ENCODE measurements around the gene C2CD4D.

Gene C2CD4D

DNA sequence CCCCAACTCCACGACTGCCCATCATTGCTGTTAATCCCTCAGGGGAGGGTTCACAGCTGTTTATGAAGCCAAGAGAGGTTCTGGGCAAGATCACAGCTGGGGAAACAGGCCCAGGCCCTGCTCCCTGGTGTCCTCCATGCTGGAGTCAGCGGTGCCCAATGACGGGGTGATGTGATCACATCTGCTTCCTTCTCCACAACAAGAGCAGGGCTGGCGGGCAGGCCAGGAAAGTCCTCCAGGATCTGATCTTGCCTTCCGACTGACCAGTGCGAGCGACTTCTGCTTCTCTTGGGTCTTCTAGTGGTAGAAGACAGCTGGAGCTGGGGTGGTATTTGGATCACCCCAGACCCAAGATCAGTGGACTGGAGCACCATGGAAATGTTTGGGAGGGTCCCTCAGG is 33.5 kb downstream of the C2CD4D start:
- no peak for TF ChIP-seq ZNF274 (IDR thresholded peaks at IDR 0.05; ENCODE audit: low read depth, low read length)

DNA sequence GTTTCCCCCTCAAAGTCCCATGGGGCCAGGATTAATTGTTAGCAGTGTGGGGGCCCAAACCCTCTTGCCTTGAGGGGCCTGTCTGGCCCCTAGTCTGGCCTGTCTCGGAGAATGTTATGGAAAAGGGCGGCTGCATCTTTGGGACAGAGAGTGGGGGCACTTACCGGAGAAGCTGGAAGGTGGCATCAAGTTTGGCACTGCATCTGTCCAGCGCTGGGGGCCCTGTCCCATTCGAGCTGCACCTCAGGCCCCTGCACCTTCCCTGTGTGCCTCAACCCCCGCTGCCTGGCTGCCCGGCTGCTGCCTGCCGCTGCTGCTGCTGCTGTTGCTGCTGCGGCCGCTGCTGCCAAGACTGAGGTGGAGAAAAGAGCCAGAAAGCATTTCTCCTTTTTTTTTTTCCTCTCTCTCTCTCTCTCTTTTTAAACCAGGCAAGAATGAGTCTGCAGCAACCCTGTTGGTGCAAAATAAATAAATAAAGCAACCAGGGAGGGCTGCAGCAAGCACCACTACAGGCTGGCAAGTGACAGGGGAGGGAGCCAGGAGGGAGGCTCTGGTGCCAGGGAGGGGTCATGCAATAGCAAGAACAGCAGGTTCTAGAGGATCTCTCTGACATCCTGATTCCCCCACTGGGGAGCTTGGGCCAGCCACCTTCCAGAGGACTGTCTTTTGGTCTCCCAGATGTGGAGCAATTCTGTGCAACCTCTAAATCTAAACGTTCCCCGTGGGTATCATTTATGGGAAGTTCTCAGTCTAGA is 34.4 kb downstream of the C2CD4D start, which contains the start of gene LINGO4:
Gene LINGO4, minus strand, starts transcription at position 354 of the 755 bp plus-strand sequence. CDS start 2,715 bp downstream, outside the sequence.
- no peak within 1 kb of the TSS for H3K4me3 ChIP-seq (ENCODE audit: low read length)
- no peak for TF ChIP-seq ZNF274 (IDR thresholded peaks at IDR 0.05; ENCODE audit: low read depth, low read length)

More for the DNA sequence above, 33.5 kb downstream of the C2CD4D start:
- no peak overlapping the region for H3K4me3 ChIP-seq (ENCODE audit: low read length)

DNA sequence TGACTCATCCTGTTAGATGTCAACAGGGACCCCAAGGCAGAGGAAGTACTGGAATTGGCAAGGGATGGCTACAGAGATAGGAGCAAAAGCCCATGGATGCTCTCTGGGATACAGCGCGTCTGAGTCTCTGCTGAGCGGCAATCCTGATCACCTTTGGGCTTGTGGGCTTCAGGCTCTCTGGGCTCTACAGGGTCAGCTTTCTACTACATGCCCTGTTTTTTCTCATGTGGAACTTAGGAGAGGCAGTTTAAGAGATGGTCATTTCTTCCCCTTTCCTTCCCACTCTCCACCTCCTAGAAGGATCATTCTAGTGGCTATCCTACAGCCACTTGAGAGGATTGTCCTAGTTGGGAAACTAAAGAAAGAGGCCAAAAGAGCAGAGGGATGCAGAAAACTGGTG is 35.7 kb downstream of the C2CD4D start:
- H3K4me3 ChIP-seq (ENCODE audit: low read length), result no peak overlapping the region
- TF ChIP-seq ZNF274 (IDR thresholded peaks at IDR 0.05; ENCODE audit: low read depth, low read length), result no peak

DNA sequence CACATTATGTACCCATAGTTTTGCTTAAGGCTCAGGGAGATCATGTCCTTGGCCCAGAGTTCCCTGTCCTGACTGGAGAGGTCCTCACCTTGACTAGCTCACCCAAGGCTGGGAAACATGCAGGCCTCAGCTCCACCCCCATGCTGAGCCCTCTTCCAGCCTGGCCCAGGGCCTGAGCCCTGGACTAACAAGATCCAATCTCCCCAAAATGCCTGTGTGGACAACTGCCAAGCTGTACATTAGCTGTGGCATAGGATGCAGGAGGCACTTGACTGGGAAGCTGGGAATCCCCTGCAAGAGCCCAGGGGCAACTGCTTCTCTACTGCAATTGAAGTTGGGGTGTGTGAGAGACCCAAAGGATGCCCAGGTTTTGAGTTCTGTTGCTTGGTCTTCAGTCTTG is 36.5 kb downstream of the C2CD4D start:
- no peak overlapping the region for H3K4me3 ChIP-seq (ENCODE audit: low read length)
- TF ChIP-seq ZNF274 (IDR thresholded peaks at IDR 0.05; ENCODE audit: low read depth, low read length), result no peak

DNA sequence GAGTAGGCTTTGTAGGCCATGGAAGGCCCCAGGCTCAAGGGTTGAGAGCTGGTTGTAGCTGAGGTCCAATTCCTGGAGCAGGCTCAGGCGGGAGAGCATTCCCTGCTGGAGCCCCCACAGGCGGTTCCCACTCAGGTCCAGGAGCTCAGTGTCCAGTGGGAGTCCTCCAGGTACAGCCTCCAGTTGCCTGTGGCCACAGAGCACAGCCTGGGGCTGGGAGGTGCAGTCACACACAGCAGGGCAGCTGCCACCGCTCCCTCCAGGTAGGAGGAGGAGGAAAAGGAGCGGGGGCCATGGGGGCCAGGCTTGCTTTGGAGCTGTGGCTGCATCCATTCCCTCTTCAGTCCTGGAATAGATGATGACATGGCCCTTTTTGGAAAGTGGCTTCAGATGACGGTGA is 37.2 kb downstream of the C2CD4D start:
- no peak overlapping the region for H3K4me3 ChIP-seq (ENCODE audit: low read length)
- no peak for TF ChIP-seq ZNF274 (IDR thresholded peaks at IDR 0.05; ENCODE audit: low read depth, low read length)

DNA sequence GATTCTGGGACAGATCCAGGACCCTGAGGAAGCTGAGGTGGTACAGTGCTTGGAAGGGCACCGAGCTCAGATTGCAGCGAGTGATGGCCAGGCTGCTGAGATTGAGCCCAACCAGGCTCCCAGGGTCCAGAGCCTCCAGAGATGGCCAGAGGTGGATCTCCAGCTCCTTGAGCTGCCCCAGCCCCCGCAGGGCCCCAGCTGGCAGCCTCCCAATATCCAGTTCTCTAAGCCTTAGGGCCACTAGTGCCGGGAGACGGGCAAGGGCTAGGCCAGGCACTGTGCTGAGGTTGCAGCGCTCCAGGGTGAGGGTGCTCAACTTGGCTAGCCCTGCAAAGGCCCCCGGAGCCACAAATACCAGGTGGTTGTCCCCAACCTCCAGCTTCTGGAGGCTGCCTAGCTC is 37.8 kb downstream of the C2CD4D start:
- H3K4me3 ChIP-seq (ENCODE audit: low read length), result no peak overlapping the region
- no peak for TF ChIP-seq ZNF274 (IDR thresholded peaks at IDR 0.05; ENCODE audit: low read depth, low read length)

DNA sequence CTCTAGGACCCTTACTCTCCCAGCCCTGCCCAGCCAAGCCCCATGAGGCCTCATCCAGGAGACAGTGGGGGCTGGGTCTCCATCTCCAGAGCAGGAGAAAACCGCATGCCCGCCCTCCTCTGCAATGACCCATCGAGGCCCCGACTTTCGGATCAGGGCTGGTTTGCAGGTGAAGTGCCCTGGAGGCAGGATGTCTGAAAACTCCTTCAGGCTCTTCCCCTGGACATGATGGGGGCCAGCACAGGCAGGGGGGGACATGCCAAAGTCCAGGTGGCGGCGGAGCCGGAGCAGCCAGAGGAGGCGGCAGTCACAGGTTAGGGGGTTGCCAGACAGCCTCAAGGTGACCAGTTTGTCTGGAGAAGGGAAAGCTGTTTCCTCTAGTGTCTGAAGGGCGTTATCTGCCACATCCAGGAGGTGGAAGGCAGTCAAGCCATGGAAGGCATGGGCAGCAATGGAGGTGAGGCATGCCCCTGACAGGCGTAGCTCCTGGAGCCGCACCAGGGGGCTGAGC is 38.3 kb downstream of the C2CD4D start:
- no peak overlapping the region for H3K4me3 ChIP-seq (ENCODE audit: low read length)
- TF ChIP-seq ZNF274 (IDR thresholded peaks at IDR 0.05; ENCODE audit: low read depth, low read length), result no peak

DNA sequence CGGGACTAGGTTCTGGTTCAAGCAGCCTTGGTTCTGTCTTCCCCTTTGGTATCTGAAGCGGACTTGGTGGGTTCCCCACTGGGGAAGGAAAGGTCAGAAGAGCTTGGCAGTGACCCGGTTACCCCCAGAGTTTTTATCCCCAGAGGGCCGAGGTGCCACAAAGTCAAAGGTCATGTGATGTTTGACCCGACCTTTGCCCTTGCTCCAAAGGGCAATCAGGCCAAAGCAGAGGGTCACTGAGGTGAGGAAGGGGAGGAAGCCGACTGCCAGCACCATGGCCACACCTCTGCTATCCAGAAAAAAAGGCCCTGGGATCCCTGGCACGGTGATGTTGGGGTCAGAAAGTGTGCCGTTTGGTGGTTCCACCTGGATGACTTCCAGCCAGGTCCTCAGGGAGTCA is 38.8 kb downstream of the C2CD4D start:
- no peak for TF ChIP-seq ZNF274 (IDR thresholded peaks at IDR 0.05; ENCODE audit: low read depth, low read length)

DNA sequence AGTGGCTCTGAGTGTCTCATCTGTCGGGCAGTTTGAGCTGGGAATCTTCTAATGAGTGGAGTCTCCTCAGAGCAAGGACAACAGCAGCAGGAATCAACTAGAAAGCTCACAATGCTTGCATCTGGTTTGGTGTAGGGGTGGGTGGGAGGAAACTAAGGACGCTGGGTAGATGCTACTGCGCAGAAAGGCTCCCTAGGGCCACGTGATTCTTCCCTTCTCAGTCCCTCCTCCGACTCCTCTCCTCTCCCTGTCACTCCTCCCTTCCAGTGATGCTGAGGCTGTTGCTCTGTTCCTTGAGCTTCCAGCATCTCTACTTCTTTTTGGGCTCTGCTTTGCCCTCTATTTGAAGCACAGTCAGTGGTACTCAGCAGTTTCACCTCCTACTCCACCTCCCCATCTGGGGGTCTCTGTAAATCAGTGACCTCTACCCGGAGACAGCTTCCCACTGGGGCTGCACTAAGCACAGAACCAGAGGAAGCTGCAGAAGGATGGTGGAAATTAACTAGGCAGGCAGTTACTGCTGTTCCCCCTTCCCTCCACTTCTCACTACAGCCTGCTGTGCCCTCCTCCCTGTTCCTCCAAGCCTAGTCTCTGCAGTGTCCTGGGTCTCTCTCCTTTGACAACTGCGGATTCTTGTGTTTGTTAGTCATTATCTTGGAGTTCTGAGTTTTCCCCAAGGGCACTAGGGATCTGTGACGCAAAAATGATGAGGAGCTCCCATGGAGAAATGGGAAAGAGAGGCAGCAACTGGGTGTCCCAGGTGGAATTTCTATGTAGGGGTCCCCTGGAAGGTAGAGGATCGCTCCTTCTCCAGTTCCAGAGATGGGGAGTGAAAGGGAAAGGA is 40.2 kb downstream of the C2CD4D start:
- TF ChIP-seq ZNF274 (IDR thresholded peaks at IDR 0.05; ENCODE audit: low read depth, low read length), result no peak
- H3K4me3 ChIP-seq (ENCODE audit: low read length), result no peak overlapping the region

More for the DNA sequence above, 38.8 kb downstream of the C2CD4D start:
- no peak overlapping the region for H3K4me3 ChIP-seq (ENCODE audit: low read length)

DNA sequence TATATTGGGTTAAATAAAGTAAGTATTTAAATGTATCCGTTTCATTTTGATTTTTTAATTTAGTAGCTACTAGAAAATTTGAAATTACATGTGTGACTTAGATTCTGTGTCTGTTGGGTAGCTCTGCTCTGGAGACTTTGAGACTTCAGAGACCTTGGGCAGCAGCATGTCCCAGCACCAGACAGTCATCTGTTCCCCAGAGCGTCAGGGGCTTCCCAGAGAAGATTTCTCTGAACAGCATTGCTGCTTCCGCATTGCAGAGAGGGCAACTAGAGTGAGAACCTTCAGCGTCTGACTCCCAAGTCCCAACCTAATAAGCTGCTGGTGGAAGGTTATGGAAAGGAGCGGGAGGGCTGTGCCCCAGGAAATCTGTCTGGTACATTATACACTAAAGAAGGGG is 41.0 kb downstream of the C2CD4D start:
- no peak for TF ChIP-seq ZNF274 (IDR thresholded peaks at IDR 0.05; ENCODE audit: low read depth, low read length)
- no peak overlapping the region for H3K4me3 ChIP-seq (ENCODE audit: low read length)

DNA sequence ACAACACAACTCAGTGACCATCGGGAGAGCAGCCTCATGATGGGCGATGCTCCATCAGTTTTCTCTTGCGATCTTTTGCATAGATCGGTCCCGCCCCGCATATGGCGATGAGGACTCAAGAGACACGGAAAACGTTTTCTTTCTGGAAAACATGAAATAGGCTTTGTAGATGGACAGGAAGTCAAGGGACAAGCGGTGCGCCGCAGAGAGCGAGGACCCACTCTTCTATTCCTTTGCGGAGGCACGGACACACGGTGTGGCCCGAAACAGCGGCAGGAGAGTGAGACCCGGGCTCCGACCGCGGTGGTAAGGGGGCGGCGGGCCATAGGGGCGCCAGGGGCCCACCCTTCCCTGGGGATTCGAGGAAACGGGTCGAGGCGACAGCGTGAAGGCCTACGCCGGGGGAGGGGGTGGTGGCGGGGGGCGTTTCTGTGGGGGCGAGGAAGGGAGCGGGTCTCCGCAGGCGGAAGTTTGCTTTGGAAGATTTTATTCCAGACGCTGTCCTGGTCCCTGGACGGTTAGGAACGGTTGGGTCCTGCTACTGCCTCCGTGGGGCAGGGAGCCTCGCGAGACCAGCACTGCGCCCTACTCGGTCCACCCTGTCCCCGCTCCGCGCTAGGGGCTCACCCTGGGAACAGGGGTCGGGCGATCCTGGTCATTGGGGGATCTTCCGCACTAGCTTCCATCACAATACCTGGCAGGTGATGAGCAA is 48.5 kb downstream of the C2CD4D start:
- peak overlapping the region; percentile 84 for H3K4me3 ChIP-seq (ENCODE audit: low read length)

DNA sequence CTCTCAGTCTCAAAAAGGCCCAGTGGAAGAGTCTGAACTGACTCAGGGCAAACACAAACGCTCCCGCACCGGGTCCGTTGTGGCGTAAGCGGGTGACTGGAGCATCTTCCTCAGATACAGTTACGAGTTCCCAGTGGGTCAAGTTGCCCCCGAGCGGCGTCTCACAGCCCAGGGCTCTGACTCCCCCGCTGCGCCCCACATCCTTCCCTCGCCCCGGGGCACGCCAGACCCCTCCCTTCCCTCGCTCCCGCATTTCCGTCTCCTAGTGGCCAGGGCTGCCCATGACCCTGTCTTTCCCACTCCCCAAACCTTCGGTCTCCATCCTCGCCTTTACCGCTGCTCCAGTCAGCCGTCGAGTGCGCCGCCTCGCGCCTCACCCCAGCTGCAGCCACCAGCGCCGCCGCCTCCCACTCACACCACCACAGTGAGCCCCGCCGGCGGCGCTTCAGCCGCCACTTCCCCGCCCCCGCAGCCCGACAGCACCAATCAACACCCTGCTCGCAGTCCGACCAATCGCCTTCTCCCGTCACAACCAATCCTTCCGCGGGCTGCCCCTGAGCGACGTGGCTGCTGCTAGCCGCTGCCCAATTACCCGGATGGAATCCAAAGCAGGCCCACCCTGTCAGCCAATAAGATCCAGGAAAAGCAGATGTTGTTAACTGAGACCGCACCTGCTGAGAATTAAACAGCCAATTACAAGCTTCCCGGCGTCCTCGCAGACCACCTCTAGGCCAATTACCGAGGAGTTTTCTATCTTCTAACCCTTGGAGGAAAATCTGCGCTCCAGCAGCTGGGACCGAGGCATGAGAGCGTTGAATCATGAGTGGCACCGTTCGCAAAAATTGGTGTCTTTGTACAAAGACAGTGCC is 49.3 kb downstream of the C2CD4D start, which contains the start of gene TDRKH:
Gene TDRKH, minus strand, starts transcription at position 430 of the 869 bp plus-strand sequence. CDS start 7,478 bp downstream, outside the sequence.
- no peak for TF ChIP-seq ZNF274 (IDR thresholded peaks at IDR 0.05; ENCODE audit: low read depth, low read length)
- peak within 1 kb of the TSS; percentile 84 for H3K4me3 ChIP-seq (ENCODE audit: low read length)

More for the DNA sequence above, 48.5 kb downstream of the C2CD4D start:
- no peak for TF ChIP-seq ZNF274 (IDR thresholded peaks at IDR 0.05; ENCODE audit: low read depth, low read length)
